NCI-H1694 (cell line): Measurements from ENCODE around the gene MARK1.

Experiments
- DNase-seq: peaks from one replicate; lab custom pipeline; 2025; lab: John Stamatoyannopoulos, UW

The MARK1 gene

GRCh38 chr1:220711056-220711809 lies 183.3 kb downstream of the MARK1 start:
- no peak for DNase-seq
